Sigmoid colon (tissue), 7 donors: ENCODE results near the gene DYNLRB2. TPM values are rescaled to one million over a fixed set of nuclear protein-coding genes. Genes with fewer than 3 reads are reported as not detected.

Experiments used
- DNase-seq: peaks from one replicate; pipeline ENCODE4 v3.0.0-alpha.2; 2019
- H3K27ac ChIP-seq, 4 donors: fragments of 200-600 bp; sonication (generic); one replicate each; pipeline ENCODE4 v1.5.1; 2016 to 2019; ENCODE audit warnings: mild to moderate bottlenecking in 1 of 4
- H3K27me3 ChIP-seq, 3 donors: fragments of 200-600 bp; sonication (generic); one replicate each; pipeline ENCODE4 v1.5.1; 2019; ENCODE audit warnings: mild to moderate bottlenecking in 1 of 3
- H3K36me3 ChIP-seq, 4 donors: fragments of 200-600 bp; sonication (generic); one replicate each; pipeline ENCODE4 v1.5.1; 2016 to 2019
- H3K4me1 ChIP-seq, 4 donors: fragments of 200-600 bp; sonication (generic); one replicate each; pipeline ENCODE4 v1.5.1; 2017 to 2019
- H3K4me3 ChIP-seq, 4 donors: fragments of 200-600 bp; sonication (generic); one replicate each; pipeline ENCODE4 v1.5.1; 2017 to 2019; ENCODE audit warnings: mild to moderate bottlenecking in 2 of 4, moderate library complexity in 1 of 4
- H3K9me3 ChIP-seq, 4 donors: fragments of 200-600 bp in 3 of 4; sonication (generic) in 3 of 4; one replicate each; pipeline versions ENCODE4 v1.5.1 to v1.6.1; 2013 to 2019
- EP300 ChIP-seq, 4 donors: sonication (generic); formaldehyde crosslinking; IDR thresholded peaks; one replicate each; pipeline ENCODE4 v1.6.1; 2017; ENCODE audit warnings: antibody characterized with exemption in 4 of 4
- POLR2A ChIP-seq, 2 donors: fragments of 450-650 bp; IDR thresholded peaks; one replicate each; pipeline ENCODE4 v1.6.1; 2016; ENCODE audit warnings: antibody characterized with exemption in 2 of 2, mild to moderate bottlenecking in 2 of 2, moderate library complexity in 2 of 2
- POLR2AphosphoS5 ChIP-seq, 4 donors: sonication (generic); formaldehyde crosslinking; IDR thresholded peaks; one replicate each; pipeline ENCODE4 v1.6.1; 2017; ENCODE audit warnings: antibody characterized with exemption in 4 of 4
- WGBS, 2 donors: extraction: QIAGEN DNeasy Blood & Tissue Kit; methylation state at CpG; one replicate each; pipeline ENCODE4 v1.1.7; 2013; 5-methylcytosine and 5-hydroxymethylcytosine counted together
- intact Hi-C: fragments of 100-400 bp; cut with DNase I; formaldehyde crosslinking; loops from one replicate; pipeline ENCODE4 v1.15.1; 2023
- polyA plus RNA-seq, 3 donors: library from polyadenylated mRNA; stranded (reverse); fragments of 200-250 nt; gene quantifications; one replicate each; pipeline ENCODE4 v1.2.3, GENCODE V29; 2013
- total RNA-seq, 4 donors: library from RNA; depleted of rRNA; stranded (reverse); fragments of >200 nt; gene quantifications; one replicate each; pipeline ENCODE4 v1.1.0, GENCODE V29; 2016
- TF ChIP-seq, protein P1 (sequence below), 4 experiments: fragments of 450-650 bp in 3 of 4; fragments of 200-600 bp in 1 of 4; IDR thresholded peaks; one replicate each; pipeline ENCODE4 v1.5.1; 2016 to 2019; ENCODE audit warnings: antibody characterized with exemption in 4 of 4, mild to moderate bottlenecking in 3 of 4, moderate library complexity in 2 of 4
- donor health status: healthy with polysubstance abuse.
- donor health status: Bipolar disorder and iron deficiency.
- donor health status: healthy.

DYNLRB2 gene
- total and polyA plus RNA-seq, 7 donors: 0.63 to 3.3 (median 2.5) TPM; not detected in 3

DNA sequence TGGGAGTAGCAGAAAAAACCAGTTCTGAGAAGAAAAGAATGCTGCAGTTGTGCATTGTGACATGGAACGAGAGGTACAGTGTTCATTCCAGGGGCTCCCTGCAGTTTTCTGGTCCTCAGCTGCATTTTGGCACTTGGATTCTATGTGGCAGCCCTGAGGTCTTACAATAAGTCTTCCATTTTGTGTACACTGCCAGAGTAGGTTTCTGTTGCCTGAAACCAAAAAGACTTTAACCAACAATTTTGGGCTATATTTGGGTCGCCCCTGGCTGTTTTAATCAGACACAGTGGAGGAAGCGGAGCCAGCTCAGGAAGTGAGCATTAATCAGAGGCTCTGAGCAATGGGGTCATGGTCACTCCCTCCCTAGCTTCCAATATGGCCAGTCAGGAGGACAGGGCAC is 15.7 kb downstream of the DYNLRB2 start:
- DNase-seq: no peak
- WGBS, 2 donors: 57 to 85% methylated on average over 3 of the region's 3 CpGs
- no peak for TF ChIP-seq POLR2AphosphoS5 (IDR thresholded peaks at IDR 0.05)
- no peak for TF ChIP-seq EP300 (IDR thresholded peaks at IDR 0.05)
- TF ChIP-seq POLR2A (IDR thresholded peaks at IDR 0.05): no peak
- TF ChIP-seq, protein P1, sequence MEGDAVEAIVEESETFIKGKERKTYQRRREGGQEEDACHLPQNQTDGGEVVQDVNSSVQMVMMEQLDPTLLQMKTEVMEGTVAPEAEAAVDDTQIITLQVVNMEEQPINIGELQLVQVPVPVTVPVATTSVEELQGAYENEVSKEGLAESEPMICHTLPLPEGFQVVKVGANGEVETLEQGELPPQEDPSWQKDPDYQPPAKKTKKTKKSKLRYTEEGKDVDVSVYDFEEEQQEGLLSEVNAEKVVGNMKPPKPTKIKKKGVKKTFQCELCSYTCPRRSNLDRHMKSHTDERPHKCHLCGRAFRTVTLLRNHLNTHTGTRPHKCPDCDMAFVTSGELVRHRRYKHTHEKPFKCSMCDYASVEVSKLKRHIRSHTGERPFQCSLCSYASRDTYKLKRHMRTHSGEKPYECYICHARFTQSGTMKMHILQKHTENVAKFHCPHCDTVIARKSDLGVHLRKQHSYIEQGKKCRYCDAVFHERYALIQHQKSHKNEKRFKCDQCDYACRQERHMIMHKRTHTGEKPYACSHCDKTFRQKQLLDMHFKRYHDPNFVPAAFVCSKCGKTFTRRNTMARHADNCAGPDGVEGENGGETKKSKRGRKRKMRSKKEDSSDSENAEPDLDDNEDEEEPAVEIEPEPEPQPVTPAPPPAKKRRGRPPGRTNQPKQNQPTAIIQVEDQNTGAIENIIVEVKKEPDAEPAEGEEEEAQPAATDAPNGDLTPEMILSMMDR (IDR thresholded peaks at IDR 0.05): no peak
- Histone ChIP-seq H3K27me3 (peaks cover 0 to 10% (median 0%) of the 10 kb centered on the region in 3 donors), H3K4me1 (no peaks in the 10 kb centered on the region), H3K36me3 (no peaks in the 10 kb centered on the region), H3K4me3 (no peak overlapping the region), H3K9me3 (no peaks in the 10 kb centered on the region), H3K27ac (no peak overlapping the region)
- intact Hi-C loops: no loop called here

DNA sequence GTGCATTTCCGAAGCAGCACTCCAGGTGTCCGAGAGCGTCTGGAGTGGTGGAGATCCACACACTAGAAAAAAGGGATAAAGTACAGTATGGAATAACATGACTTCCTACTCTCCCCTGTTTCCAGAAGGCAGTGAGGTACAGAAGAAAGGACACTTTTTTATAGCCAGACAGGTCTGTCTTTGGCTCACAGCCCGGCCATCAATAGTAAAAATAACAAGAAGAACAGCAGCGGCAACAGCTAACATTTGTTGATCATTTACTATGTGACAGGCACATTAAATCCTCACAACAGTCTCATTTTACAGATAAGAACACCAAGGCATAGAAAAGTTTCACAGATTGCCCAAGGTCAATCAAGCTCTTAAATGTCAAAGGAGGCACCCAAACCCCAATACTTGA is 16.2 kb downstream of the DYNLRB2 start:
- TF ChIP-seq POLR2A (IDR thresholded peaks at IDR 0.05) (no peak), POLR2AphosphoS5 (IDR thresholded peaks at IDR 0.05) (no peak), EP300 (IDR thresholded peaks at IDR 0.05) (no peak)
- TF ChIP-seq, protein P1 (IDR thresholded peaks at IDR 0.05): no peak
- no peaks in the 10 kb centered on the region for H3K4me1 ChIP-seq
- intact Hi-C loops: no loop called here
- WGBS, 2 donors: 20 to 72% methylated on average over 5 of the region's 5 CpGs
- H3K9me3 ChIP-seq: no peaks in the 10 kb centered on the region
- no peak for DNase-seq
- H3K4me3 ChIP-seq: no peak overlapping the region
- no peak overlapping the region for H3K27ac ChIP-seq
- peaks cover 0 to 5% (median 0%) of the 10 kb centered on the region in 3 donors for H3K27me3 ChIP-seq
- H3K36me3 ChIP-seq: no peaks in the 10 kb centered on the region

DNA sequence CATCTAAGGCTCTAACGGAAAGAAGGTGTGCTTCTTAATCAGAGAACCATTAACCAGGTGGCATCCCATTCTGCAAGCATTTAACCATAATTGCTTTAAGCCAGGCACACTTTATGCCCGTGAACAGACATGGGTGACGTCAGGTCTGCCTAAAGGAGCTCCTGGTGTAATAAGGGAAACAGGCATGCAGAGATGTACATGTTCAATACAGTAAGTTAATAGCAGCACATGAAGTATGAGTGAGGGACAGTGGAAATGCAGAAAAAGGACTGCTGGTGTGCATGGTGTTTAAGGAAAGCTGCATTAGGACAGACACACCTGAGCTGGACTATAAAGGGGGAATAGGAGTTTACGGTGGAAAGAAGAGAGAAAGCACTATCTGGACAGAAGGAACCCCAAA is 18.6 kb downstream of the DYNLRB2 start:
- no peaks in the 10 kb centered on the region for H3K9me3 ChIP-seq
- H3K27me3 ChIP-seq: peaks cover 0 to 7% (median 0%) of the 10 kb centered on the region in 3 donors
- TF ChIP-seq EP300 (IDR thresholded peaks at IDR 0.05) (no peak), POLR2A (IDR thresholded peaks at IDR 0.05) (no peak), POLR2AphosphoS5 (IDR thresholded peaks at IDR 0.05) (no peak)
- TF ChIP-seq, protein P1 (IDR thresholded peaks at IDR 0.05): no peak
- no peaks in the 10 kb centered on the region for H3K36me3 ChIP-seq
- no peaks in the 10 kb centered on the region for H3K4me1 ChIP-seq
- WGBS, 2 donors: 60 to 82% methylated on average over 4 of the region's 4 CpGs
- intact Hi-C loops: no loop called here
- no peak overlapping the region for H3K27ac ChIP-seq
- no peak overlapping the region for H3K4me3 ChIP-seq
- DNase-seq: no peak

DNA sequence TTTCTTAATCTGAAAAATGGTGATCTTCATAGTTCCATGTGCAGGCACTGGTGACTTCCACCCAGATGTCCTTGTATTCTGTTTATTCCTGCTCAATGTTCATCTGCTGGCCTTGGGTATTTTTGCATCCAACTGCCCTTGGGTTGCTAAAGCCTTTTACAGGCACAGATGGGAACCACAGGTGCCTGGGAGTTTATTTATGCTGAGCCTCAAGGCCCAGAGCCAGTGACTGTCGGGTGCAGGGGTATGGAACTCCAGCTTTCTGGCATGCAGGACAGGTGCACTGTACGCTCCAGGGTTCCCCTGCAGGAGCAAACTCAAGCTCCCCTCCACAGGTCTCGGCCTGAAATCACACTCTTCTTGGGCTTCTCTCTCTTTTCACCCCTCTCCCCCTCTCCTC is 22.3 kb downstream of the DYNLRB2 start:
- Histone ChIP-seq H3K27ac (no peak overlapping the region), H3K9me3 (no peaks in the 10 kb centered on the region), H3K4me3 (no peak overlapping the region), H3K36me3 (no peaks in the 10 kb centered on the region), H3K4me1 (no peaks in the 10 kb centered on the region), H3K27me3 (peaks cover 0 to 13% (median 5%) of the 10 kb centered on the region in 3 donors)
- no peak for TF ChIP-seq POLR2A (IDR thresholded peaks at IDR 0.05)
- TF ChIP-seq, protein P1 (IDR thresholded peaks at IDR 0.05): no peak
- TF ChIP-seq POLR2AphosphoS5 (IDR thresholded peaks at IDR 0.05): no peak
- no peak for TF ChIP-seq EP300 (IDR thresholded peaks at IDR 0.05)
- intact Hi-C loops: no loop called here
- DNase-seq: no peak
- 84 to 92% methylated on average over 3 of the region's 3 CpGs for WGBS, 2 donors

DNA sequence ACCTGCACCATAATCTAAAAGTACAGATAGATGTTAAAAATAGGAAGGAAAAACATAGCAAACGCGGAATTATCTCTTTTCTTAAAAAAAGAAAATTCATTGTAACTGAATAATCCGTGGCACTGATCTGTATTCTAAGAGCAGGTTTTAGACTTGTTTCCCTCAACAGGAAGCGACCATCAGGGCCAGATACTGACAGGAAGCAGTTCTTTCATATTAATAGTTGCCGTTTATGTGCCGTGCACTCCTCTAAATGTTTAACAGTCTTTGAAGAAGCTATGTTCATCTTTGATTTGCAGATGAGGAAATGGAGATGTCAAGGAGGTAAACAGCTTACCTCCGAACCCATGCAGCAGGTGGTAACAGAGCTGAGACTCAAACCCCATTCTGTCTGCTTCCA is 23.6 kb downstream of the DYNLRB2 start:
- no peaks in the 10 kb centered on the region for H3K4me1 ChIP-seq
- no peaks in the 10 kb centered on the region for H3K9me3 ChIP-seq
- H3K36me3 ChIP-seq: no peaks in the 10 kb centered on the region
- H3K27me3 ChIP-seq: peaks cover 0 to 13% (median 5%) of the 10 kb centered on the region in 3 donors
- no peak for DNase-seq
- no peak overlapping the region for H3K27ac ChIP-seq
- WGBS, 2 donors: 32 to 42% methylated on average over 7 of the region's 7 CpGs
- TF ChIP-seq, protein P1 (IDR thresholded peaks at IDR 0.05): no peak
- no peak for TF ChIP-seq EP300 (IDR thresholded peaks at IDR 0.05)
- no peak for TF ChIP-seq POLR2AphosphoS5 (IDR thresholded peaks at IDR 0.05)
- TF ChIP-seq POLR2A (IDR thresholded peaks at IDR 0.05): no peak
- intact Hi-C loops: no loop called here
- H3K4me3 ChIP-seq: no peak overlapping the region
